NK-92 treated with Interleukin-12 subunit alpha and Interleukin-12 subunit beta, amount 100 ng/mL, for 24 hours (cell line): ENCODE data around the gene DUSP2.
A peak's percentile ranks its signal among the peaks of the same experiment; 100 is the strongest.
"Not testable (repeated sequence)": the region's sequence is repeated elsewhere in the genome, so short reads cannot be mapped to it uniquely, and the experiment has no call there.

Experiments
- DNase-seq: peaks from one replicate; lab custom pipeline; 2025; lab: John Stamatoyannopoulos, UW

Gene DUSP2

DNA sequence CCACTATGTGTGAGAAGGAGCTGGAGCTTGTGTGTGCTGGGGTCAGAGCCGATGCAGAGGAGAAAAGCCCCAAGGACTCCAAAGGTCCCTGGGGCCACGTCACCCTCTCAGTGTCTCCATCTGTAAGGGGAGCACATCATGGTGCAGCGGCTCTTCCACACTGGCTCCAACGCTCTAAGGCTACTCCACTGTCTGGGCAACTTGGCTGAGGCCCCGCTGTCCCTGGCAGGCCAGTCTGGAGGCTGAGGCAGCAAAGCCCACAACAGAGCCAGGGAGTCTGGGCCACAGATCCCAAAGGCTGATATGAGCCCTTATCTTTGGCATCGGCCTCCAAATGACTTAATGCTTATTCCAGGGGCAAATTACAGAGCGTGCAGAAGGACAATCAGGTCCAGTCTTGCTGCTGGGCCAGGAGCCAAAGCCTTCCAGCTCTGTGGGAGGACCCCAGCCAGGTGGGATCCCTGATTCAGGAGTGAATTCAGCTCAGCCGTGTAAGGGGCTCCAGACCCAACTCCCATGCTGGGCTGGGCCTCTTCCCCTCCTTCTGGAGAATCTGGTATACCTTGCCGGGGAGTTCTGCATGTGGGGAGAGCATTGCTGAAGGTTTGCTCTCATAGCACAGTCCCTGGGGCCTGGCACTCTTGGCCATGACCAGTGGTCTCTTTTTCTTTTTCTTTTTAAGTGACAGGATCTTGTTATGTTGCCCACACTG is 1.8 kb upstream of the DUSP2 start:
- no peak for DNase-seq

DNA sequence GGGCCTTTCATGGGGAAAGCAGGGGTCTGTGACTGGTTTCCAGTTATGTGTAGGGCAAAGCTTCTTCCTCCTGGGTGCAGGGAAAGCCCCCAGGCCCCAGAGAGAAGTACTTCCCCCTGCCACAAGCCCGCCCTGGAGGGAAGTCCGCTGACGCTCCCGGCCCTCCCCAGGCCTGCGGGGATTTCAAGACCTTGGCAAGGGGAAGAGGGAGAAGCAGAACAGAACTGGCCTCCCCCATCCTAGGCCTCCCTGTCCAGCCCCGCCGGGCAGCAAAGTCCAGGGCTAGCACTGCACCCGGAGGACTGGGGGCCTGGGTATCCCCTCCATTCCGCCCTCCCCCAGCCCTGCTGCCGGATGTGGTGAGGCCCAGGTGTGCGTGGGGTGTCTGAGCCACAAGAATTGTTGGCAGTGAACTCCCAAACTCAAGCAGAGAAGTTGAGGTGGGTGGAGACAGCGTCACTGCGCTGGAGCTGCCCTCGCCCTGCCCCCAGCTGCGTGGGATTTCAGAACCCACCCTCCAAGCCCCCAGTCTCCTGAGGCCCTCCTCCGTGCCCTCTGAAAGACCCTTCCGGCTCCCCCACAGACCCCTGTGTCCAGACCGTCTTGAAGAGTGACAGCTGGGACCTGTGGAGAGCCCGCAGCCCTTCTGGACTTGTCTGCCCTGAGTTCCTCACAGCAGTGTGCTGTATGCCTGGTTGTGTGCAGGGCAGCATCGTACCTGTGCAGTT is 1.1 kb upstream of the DUSP2 start:
- DNase-seq, result no peak

DNA sequence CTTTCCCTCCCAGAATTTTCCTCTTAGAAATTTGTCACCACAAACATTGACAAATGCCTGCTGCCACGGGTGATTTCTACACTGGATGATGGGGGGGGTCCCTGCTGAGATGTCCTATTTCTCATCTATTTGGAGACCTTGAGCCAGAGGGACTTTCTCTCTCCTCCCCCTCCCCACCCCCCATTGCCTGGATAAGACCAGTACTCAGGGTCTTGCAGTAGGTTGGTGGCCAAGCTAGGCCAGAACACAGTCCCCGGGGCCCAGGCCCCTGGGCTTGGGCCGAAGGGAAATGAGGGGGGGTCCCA is 560 bp upstream of the DUSP2 start:
- no peak for DNase-seq

DNA sequence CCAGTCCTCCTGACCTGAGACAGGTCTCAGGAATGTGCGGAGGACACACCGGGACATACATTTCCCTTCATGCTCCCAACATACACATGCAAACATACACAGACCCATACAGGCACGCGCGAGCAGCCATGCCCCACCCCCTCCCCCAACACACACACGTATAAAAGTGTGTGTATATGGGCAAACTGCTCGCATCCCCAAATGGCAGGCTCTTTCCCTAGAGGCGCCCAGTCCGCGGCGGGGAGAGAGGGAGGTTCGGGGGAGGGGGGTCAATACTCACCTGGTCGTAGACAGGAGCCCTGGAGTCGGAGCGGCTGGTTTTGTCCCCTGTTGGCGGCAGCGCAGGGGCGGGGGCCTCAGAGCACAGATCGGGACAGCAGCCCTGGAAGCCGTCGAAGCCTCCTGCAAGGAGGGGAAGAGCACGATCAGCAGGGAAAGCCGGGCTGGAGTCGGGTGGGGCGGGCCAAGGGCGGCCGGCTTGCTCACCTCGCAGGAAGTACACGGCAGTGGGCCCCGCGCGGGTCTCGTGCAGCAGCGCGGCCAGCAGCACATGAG is 682 bp downstream of the DUSP2 start:
- DNase-seq, result peak; percentile 38

GRCh38 chr2:96143848-96144480 is 1.3 kb downstream of the DUSP2 start:
- no peak for DNase-seq

GRCh38 chr2:96143231-96143847 is 1.9 kb downstream of the DUSP2 start:
- DNase-seq, result no peak

- DNase-seq, result no peak
Observed at GRCh38 chr2:96142217-96143113, 2.8 kb downstream of the DUSP2 start.

DNA sequence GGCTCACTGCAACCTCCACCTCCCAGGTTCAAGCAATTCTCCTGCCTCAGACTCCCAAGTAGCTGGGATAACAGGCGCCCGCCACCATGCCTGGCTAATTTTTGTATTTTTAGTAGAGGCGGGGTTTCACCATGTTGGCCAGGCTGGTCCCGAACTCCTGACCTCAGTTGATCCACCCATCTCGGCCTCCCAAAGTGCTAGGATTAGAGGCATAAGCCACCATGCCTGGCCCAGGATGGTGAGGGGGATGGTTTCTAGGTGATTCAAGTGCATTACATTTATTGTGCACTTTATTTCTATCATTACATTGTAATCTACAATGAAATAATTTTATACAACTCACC is 3.6 kb downstream of the DUSP2 start:
- not testable (repeated sequence) for DNase-seq

- DNase-seq, result no peak
Observed at GRCh38 chr2:96140941-96141623, 4.2 kb downstream of the DUSP2 start.

DNA sequence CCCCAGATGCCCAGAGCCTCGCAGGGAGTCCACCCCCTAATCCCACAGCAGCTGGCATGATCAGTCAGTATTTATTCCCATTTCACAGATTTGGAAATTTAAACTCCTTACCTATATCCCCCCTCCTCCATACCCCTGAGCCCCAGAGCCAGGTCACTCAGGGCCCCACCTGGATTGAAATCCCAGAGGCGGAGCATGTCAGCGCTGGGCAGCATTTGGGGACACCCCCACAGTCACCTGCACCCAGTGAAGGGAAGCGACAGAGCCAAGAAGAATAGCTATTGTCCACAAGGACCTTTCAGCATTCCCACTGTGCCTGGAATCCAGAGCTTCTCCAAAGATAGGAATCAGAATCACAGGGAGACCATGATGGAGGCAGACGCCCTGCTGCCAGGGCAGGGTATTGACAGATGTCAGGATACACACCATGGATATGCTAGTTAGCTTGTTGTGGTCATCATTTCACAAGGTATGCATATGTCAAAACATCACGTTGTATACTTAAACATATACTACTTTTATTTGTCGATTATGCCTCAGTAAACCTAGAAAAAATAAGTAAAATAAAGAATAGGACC is 6.0 kb downstream of the DUSP2 start:
- DNase-seq, result no peak

DNA sequence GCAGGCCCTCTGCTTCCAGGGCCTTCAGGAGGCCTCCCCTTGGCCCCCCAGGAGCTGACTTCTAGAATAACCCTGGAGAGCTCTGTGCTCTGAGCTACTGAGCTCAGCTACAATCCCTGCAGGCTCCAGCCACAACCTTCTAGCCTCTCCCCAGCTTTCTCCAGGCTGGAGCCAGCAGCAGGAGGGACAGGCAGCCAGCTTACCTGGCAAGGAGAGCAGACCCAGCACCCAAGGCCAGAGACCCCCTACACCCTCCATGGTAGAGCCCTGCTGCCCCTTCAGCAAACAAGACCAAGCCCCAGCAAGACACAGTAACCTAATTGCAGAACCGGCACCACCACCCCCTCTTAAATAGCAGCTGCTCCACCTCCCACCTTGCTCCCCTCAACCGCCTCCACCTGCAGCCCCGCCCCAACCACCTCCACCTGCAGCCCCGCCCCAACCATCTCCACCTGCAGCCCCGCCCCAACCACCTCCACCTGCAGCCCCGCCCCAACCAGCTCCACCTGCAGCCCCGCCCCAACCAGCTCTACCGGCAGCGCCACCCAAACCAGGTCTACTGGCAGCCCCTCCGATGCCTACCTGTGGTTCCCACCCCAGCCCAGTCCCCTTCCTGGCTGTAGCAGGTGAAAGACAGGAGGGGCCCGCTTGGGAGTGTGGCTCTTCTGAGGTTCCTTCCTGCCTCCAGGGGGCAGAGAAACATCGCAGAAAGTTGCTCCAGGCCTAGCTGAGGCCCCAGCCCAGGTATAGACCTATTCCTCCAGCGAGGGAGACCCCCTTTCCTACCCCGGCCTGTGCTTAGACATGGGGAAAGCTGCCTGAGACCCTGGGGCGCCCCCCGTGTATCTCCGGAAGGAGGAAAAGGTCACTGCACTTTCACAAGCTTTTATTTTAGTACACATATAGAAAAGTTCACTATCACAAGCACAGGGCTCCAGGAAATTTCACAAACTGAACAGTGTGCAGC is 6.8 kb downstream of the DUSP2 start, which contains the start of gene ASTL:
TSS of gene ASTL (minus strand) at position 324 of the 967 bp plus-strand sequence. CDS start at position 258, 66 bp downstream.
- peak; percentile 25 for DNase-seq

DNA sequence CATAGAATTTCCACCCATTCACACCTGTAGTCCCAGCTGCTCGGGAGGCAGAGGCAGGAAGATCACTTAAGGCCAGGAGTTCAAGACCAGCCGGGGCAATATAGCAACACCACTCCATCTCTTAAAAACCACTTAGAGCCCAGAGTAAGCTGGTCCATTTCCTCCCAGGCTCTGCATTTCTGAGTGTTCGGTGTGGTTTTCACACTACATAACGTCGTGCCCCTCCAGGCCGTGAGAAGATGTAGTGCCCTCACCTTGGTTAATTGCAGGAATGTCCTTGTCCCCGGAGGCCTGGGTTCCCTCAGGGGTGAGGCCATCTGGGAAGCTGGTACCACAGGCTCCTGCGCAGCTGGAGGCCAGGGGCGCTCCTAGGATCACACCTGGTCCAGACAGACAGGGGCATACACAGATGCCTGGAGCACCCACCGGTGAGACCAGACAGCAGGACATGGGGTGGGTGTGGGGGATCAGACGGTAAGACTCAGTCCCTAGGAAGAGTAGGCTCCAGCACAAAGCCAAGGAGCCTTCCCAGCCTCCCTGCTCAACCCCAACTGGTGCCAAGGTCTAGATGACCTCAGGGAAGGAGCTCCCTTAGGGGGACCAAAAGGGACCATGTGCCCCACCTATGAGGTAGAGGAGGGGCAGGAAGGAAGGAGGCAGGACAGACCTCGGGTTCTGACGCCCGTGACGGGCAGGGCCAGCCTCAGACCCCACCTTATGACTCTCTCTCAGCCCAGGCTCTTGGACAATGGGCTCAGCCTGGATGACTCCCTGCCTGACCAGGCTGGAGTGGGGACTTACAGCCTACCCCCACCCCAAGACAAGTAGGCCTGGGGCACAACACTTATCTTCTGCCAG is 7.7 kb downstream of the DUSP2 start:
- no peak for DNase-seq

DNA sequence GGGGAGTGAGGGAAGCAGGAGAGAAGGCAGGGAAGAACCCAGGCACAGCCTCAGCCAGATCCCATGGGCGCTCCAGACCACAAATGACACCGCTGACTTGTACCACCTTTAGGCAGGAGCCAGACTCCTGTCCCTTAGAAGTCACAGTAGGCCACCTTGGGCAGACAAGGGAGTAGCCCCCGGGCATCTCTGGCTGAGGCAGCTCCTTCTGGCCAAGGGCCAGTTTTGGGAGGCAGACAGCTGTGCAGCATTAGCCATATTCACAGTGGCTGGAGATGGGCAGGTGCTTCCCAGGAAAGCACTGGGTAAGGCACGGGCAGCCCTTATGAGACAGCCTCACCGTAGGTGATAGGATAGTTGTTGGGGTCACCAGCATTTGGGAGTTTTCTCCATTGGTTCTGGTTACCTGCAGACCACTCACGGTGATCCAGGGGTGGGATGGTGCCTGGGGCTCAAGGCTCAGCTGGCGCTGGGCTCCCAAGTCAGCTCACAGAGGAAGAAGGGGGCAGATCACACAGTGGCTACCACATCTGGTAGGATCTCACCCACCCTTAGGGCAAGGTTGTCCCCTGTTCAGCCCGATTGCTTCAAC is 9.0 kb downstream of the DUSP2 start:
- no peak for DNase-seq

- DNase-seq, result no peak
Observed at GRCh38 chr2:96135621-96136020, 9.6 kb downstream of the DUSP2 start.

DNA sequence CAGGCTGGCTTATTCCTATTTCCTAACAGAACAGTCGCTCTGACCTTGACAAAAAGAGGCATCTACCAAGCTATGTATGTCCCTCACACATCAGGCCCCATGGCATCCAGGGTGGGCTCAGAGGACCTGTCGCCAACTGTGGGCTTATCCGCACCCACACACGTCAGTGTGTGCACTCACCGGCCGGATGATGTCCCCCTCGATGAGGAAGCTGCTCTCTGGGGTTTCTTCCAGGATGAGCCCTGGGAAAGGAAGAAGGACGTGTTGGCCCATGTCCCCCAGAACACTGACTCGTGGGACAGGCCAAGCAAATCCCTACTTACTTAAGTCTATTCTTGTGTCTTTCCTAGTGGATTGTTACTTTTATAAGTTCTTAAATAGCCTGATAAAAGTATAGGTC is 10.1 kb downstream of the DUSP2 start:
- no peak for DNase-seq

DNA sequence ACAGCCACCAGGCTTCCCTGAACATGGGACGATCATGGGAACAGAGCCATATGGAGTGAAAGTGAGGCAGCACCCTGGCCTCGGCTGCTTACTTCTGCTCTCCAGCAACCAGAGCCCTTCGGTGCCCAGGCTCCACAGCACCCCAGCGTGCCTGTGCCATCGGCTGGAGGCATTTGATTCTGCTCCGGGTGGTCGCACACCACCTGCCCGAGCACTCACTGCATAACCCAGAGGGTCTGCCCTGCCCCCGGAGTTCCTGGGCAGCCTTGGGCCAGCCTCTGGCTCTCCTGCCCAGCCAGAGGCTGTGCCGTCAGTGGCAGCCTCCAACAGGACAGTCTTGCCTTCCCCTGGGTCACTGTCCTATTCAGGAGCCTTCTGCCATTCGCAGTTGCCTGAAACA is 10.8 kb downstream of the DUSP2 start:
- DNase-seq, result no peak

- no peak for DNase-seq
Observed at GRCh38 chr2:96131813-96132745, 13.2 kb downstream of the DUSP2 start.
